ENCODE results near the gene XPO1.
"Not testable (repeated sequence)": the region's sequence is repeated elsewhere in the genome, so short reads cannot be mapped to it uniquely, and the experiment has no call there.

Gene XPO1

DNA sequence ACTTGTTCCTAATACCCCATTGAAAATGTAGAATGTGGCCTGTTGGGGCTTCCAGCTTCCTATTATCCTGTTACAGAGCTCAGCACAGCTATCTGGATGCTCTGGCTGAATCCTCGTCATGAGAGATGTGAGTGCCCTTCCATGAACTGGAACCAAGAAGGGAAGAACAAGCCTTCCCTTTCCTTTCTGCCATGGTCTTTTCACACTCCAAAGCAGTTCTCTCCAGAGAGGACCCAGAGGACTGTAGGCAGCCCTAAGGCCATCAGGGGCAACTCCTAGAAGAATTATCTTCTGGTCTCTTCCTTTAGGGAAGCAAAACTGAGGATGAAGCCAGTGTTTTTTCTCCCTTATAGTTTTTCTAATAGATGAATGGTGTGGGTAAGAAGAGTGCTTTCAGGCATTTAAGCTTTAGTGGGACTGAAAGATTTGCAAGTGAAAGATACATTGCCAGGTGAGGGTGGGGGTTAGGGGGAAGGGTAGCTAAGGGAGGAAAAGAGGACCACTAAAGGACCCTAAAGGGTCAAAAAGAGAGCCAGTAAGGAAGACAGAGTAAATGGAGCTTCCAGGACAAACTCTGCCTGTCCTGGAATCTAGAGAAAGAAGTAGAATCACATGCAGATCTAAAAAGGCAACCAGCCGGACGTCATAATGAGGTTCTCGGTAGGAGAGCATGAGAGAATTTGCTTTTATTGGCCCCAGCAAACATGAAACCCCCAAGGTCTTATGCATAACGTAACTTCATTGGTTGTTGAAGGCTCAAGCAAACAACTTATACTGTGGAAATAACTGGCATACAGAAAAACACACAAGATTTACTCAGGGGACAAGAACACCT lies 12.4 kb upstream of the XPO1 start:
- DNase-seq, result no peak
- H3K27ac ChIP-seq, result no peak overlapping the region
- H3K27me3 ChIP-seq (ENCODE audit: insufficient read depth, low read depth, severe bottlenecking), result no peaks in the 10 kb centered on the region
- H3K9me3 ChIP-seq (ENCODE audit: severe bottlenecking), result no peaks in the 10 kb centered on the region
- H3K36me3 ChIP-seq, result no peaks in the 10 kb centered on the region
- TF ChIP-seq, protein P1, sequence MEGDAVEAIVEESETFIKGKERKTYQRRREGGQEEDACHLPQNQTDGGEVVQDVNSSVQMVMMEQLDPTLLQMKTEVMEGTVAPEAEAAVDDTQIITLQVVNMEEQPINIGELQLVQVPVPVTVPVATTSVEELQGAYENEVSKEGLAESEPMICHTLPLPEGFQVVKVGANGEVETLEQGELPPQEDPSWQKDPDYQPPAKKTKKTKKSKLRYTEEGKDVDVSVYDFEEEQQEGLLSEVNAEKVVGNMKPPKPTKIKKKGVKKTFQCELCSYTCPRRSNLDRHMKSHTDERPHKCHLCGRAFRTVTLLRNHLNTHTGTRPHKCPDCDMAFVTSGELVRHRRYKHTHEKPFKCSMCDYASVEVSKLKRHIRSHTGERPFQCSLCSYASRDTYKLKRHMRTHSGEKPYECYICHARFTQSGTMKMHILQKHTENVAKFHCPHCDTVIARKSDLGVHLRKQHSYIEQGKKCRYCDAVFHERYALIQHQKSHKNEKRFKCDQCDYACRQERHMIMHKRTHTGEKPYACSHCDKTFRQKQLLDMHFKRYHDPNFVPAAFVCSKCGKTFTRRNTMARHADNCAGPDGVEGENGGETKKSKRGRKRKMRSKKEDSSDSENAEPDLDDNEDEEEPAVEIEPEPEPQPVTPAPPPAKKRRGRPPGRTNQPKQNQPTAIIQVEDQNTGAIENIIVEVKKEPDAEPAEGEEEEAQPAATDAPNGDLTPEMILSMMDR (IDR thresholded peaks at IDR 0.05; ENCODE audit: low read depth, low read length), result no peak
- H3K4me3 ChIP-seq (ENCODE audit: low read depth, low read length), result no peak overlapping the region

DNA sequence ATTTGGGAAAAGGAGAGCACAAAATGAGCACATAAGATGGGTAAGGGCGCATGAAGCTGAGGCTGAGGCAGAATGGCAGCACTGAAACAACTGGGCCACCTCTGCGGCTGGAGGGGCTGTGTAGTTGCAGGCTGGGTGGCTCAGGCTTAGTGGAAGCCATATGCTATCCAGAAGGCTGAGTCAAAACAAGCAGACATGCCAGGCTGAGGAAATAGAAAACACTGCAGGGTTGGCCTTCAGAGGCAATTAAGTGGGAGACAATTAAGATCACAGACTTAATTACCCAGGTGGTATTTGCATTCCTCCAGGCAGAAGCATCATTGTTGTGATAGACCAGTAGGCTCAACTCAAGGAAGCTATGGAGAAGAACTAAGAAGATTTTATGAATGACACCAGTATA lies 11.4 kb upstream of the XPO1 start:
- TF ChIP-seq, protein P1 (IDR thresholded peaks at IDR 0.05; ENCODE audit: low read depth, low read length), result no peak
- peak; percentile 22 for DNase-seq
- Histone ChIP-seq H3K9me3 (ENCODE audit: severe bottlenecking) (no peaks in the 10 kb centered on the region), H3K27ac (no peak overlapping the region), H3K4me3 (ENCODE audit: low read depth, low read length) (no peak overlapping the region), H3K36me3 (no peaks in the 10 kb centered on the region), H3K27me3 (ENCODE audit: insufficient read depth, low read depth, severe bottlenecking) (no peaks in the 10 kb centered on the region)

DNA sequence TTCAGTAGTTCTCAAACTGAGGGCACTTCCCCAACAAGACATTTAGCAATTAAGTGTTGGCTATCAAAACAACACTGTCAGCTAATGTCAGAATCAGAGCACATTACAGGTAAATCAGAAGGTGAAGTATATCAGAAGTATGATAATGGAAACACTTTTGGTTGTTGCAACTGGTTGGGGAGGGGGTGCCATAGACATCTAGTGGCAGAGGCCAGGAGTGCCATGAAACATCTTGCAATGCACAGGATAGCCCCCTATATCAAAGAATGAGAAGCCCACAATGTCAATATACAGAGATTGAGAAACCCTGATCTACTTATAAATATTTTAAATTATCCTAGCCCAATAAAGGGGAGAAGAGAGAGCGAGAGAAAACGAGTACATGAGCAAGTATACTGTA lies 4.9 kb upstream of the XPO1 start:
- TF ChIP-seq, protein P1 (IDR thresholded peaks at IDR 0.05; ENCODE audit: low read depth, low read length), result peak; percentile 47; the same call in 1 of the 2 replicates
- no peaks in the 10 kb centered on the region for H3K36me3 ChIP-seq
- no peak overlapping the region for H3K27ac ChIP-seq
- no peaks in the 10 kb centered on the region for H3K9me3 ChIP-seq (ENCODE audit: severe bottlenecking)
- DNase-seq, result peak; percentile 26
- no peak overlapping the region for H3K4me3 ChIP-seq (ENCODE audit: low read depth, low read length)
- H3K27me3 ChIP-seq (ENCODE audit: insufficient read depth, low read depth, severe bottlenecking), result no peaks in the 10 kb centered on the region

GRCh38 chr2:61540167-61540566 lies 2.0 kb upstream of the XPO1 start:
- DNase-seq, H3K27ac ChIP-seq, H3K36me3 ChIP-seq: not testable (repeated sequence)

GRCh38 chr2:61538920-61539520 lies 864 bp upstream of the XPO1 start:
- peak; percentile 50 for DNase-seq
- Histone ChIP-seq H3K4me3 (ENCODE audit: low read depth, low read length) (peak overlapping the region; percentile 99), H3K27ac (peak overlapping the region; percentile 98), H3K9me3 (ENCODE audit: severe bottlenecking) (no peaks in the 10 kb centered on the region), H3K36me3 (peaks cover 13% of the 10 kb centered on the region), H3K27me3 (ENCODE audit: insufficient read depth, low read depth, severe bottlenecking) (no peaks in the 10 kb centered on the region)
- TF ChIP-seq, protein P1 (IDR thresholded peaks at IDR 0.05; ENCODE audit: low read depth, low read length), result no peak

More at GRCh38 chr2:61540167-61540566, 2.0 kb upstream of the XPO1 start:
- not testable (repeated sequence) for H3K27me3 ChIP-seq (ENCODE audit: insufficient read depth, low read depth, severe bottlenecking); H3K9me3 ChIP-seq (ENCODE audit: severe bottlenecking); H3K4me3 ChIP-seq (ENCODE audit: low read depth, low read length)

- TF ChIP-seq, protein P1 (IDR thresholded peaks at IDR 0.05; ENCODE audit: low read depth, low read length), result no peak
Observed at GRCh38 chr2:61537950-61538199, 281 bp downstream of the XPO1 start.

More at GRCh38 chr2:61537950-61538199, 281 bp downstream of the XPO1 start:
- no peak for DNase-seq
- H3K4me3 ChIP-seq (ENCODE audit: low read depth, low read length), result peak overlapping the region; percentile 99
- H3K9me3 ChIP-seq (ENCODE audit: severe bottlenecking), result no peaks in the 10 kb centered on the region
- H3K36me3 ChIP-seq, result peaks cover 23% of the 10 kb centered on the region
- H3K27ac ChIP-seq, result peak overlapping the region; percentile 98
- no peaks in the 10 kb centered on the region for H3K27me3 ChIP-seq (ENCODE audit: insufficient read depth, low read depth, severe bottlenecking)
